Smooth muscle cell of trachea (primary cell): ENCODE measurements around the gene USP17L24. TPM values are rescaled to one million over a fixed set of nuclear protein-coding genes. Genes with fewer than 3 reads are reported as not detected.

ENCODE experiments used
- total RNA-seq: library from RNA; depleted of rRNA; stranded (reverse); fragments of >200 nt; gene quantifications from 2 replicates; pipeline ENCODE4 v1.2.1, GENCODE V29; 2014

Gene USP17L24, protein sequence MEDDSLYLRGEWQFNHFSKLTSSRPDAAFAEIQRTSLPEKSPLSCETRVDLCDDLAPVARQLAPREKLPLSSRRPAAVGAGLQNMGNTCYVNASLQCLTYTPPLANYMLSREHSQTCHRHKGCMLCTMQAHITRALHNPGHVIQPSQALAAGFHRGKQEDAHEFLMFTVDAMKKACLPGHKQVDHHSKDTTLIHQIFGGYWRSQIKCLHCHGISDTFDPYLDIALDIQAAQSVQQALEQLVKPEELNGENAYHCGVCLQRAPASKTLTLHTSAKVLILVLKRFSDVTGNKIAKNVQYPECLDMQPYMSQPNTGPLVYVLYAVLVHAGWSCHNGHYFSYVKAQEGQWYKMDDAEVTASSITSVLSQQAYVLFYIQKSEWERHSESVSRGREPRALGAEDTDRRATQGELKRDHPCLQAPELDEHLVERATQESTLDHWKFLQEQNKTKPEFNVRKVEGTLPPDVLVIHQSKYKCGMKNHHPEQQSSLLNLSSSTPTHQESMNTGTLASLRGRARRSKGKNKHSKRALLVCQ
- not detected in 2 replicates for total RNA-seq

DNA sequence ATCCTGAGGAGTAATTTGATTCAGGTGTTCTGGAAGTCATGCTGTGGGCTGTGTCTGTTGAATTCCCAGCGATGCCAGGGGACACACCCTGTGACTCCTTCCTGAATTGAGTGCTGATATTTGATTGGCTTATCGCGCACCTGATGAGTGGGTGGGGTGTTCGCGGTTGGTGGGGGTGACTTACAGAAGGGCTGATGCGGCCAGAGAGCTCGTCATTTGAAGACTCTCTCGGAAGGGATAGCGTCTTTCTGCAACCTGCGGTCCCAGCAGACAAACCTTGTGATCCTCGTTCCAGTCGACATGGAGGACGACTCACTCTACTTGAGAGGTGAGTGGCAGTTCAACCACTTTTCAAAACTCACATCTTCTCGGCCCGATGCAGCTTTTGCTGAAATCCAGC lies at the start of gene USP17L24:
USP17L24 (plus strand) TSS at position 301 of the 400 bp plus-strand sequence; CDS start at position 301, 0 bp downstream.

DNA sequence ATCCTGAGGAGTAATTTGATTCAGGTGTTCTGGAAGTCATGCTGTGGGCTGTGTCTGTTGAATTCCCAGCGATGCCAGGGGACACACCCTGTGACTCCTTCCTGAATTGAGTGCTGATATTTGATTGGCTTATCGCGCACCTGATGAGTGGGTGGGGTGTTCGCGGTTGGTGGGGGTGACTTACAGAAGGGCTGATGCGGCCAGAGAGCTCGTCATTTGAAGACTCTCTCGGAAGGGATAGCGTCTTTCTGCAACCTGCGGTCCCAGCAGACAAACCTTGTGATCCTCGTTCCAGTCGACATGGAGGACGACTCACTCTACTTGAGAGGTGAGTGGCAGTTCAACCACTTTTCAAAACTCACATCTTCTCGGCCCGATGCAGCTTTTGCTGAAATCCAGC lies 4.6 kb downstream of the USP17L24 start, which contains the start of gene USP17L25:
USP17L25 (plus strand) TSS at position 301 of the 400 bp plus-strand sequence; CDS start at position 301, 0 bp downstream.

DNA sequence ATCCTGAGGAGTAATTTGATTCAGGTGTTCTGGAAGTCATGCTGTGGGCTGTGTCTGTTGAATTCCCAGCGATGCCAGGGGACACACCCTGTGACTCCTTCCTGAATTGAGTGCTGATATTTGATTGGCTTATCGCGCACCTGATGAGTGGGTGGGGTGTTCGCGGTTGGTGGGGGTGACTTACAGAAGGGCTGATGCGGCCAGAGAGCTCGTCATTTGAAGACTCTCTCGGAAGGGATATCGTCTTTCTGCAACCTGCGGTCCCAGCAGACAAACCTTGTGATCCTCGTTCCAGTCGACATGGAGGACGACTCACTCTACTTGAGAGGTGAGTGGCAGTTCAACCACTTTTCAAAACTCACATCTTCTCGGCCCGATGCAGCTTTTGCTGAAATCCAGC lies 9.4 kb downstream of the USP17L24 start, which contains the start of gene USP17L26:
USP17L26 (plus strand) TSS at position 301 of the 400 bp plus-strand sequence; CDS start at position 301, 0 bp downstream.

DNA sequence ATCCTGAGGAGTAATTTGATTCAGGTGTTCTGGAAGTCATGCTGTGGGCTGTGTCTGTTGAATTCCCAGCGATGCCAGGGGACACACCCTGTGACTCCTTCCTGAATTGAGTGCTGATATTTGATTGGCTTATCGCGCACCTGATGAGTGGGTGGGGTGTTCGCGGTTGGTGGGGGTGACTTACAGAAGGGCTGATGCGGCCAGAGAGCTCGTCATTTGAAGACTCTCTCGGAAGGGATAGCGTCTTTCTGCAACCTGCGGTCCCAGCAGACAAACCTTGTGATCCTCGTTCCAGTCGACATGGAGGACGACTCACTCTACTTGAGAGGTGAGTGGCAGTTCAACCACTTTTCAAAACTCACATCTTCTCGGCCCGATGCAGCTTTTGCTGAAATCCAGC lies 14.1 kb downstream of the USP17L24 start, which contains the start of gene USP17L5:
USP17L5 (plus strand) TSS at position 301 of the 400 bp plus-strand sequence; CDS start at position 301, 0 bp downstream.

DNA sequence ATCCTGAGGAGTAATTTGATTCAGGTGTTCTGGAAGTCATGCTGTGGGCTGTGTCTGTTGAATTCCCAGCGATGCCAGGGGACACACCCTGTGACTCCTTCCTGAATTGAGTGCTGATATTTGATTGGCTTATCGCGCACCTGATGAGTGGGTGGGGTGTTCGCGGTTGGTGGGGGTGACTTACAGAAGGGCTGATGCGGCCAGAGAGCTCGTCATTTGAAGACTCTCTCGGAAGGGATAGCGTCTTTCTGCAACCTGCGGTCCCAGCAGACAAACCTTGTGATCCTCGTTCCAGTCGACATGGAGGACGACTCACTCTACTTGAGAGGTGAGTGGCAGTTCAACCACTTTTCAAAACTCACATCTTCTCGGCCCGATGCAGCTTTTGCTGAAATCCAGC lies 18.9 kb downstream of the USP17L24 start, which contains the start of gene USP17L27:
USP17L27 (plus strand) TSS at position 301 of the 400 bp plus-strand sequence; CDS start at position 301, 0 bp downstream.

DNA sequence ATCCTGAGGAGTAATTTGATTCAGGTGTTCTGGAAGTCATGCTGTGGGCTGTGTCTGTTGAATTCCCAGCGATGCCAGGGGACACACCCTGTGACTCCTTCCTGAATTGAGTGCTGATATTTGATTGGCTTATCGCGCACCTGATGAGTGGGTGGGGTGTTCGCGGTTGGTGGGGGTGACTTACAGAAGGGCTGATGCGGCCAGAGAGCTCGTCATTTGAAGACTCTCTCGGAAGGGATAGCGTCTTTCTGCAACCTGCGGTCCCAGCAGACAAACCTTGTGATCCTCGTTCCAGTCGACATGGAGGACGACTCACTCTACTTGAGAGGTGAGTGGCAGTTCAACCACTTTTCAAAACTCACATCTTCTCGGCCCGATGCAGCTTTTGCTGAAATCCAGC lies 23.6 kb downstream of the USP17L24 start, which contains the start of gene USP17L28:
USP17L28 (plus strand) TSS at position 301 of the 400 bp plus-strand sequence; CDS start at position 301, 0 bp downstream.

DNA sequence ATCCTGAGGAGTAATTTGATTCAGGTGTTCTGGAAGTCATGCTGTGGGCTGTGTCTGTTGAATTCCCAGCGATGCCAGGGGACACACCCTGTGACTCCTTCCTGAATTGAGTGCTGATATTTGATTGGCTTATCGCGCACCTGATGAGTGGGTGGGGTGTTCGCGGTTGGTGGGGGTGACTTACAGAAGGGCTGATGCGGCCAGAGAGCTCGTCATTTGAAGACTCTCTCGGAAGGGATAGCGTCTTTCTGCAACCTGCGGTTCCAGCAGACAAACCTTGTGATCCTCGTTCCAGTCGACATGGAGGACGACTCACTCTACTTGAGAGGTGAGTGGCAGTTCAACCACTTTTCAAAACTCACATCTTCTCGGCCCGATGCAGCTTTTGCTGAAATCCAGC lies 28.4 kb downstream of the USP17L24 start, which contains the start of gene USP17L29:
USP17L29 (plus strand) TSS at position 301 of the 400 bp plus-strand sequence; CDS start at position 301, 0 bp downstream.

DNA sequence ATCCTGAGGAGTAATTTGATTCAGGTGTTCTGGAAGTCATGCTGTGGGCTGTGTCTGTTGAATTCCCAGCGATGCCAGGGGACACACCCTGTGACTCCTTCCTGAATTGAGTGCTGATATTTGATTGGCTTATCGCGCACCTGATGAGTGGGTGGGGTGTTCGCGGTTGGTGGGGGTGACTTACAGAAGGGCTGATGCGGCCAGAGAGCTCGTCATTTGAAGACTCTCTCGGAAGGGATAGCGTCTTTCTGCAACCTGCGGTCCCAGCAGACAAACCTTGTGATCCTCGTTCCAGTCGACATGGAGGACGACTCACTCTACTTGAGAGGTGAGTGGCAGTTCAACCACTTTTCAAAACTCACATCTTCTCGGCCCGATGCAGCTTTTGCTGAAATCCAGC lies 37.9 kb downstream of the USP17L24 start, which contains the start of gene USP17L30:
USP17L30 (plus strand) TSS at position 301 of the 400 bp plus-strand sequence; CDS start at position 301, 0 bp downstream.

Other genes with a start within 250 kb of the USP17L24 start
- gene FAM90A26, start 154.8 kb upstream of the USP17L24 start, total RNA-seq = not detected in 2 replicates
- not detected in 2 replicates for gene USP17L10, start 114.5 kb upstream of the USP17L24 start, total RNA-seq
- gene USP17L11, start 109.8 kb upstream of the USP17L24 start, total RNA-seq = not detected in 2 replicates
- gene USP17L12, start 105.0 kb upstream of the USP17L24 start, total RNA-seq = not detected in 2 replicates
- gene USP17L13, start 100.3 kb upstream of the USP17L24 start, total RNA-seq = not detected in 2 replicates
- gene USP17L15, start 90.8 kb upstream of the USP17L24 start, total RNA-seq = not detected in 2 replicates
- gene USP17L17, start 81.3 kb upstream of the USP17L24 start, total RNA-seq = not detected in 2 replicates
- gene USP17L18, start 76.5 kb upstream of the USP17L24 start, total RNA-seq = not detected in 2 replicates
- not detected in 2 replicates for gene USP17L19, start 71.8 kb upstream of the USP17L24 start, total RNA-seq
- not detected in 2 replicates for gene USP17L20, start 67.0 kb upstream of the USP17L24 start, total RNA-seq
- gene USP17L21, start 62.3 kb upstream of the USP17L24 start, total RNA-seq = not detected in 2 replicates
- not detected in 2 replicates for gene USP17L22, start 57.5 kb upstream of the USP17L24 start, total RNA-seq
- not detected in 2 replicates for gene USP17L25, start 4.7 kb downstream of the USP17L24 start, total RNA-seq
- not detected in 2 replicates for gene USP17L26, start 9.5 kb downstream of the USP17L24 start, total RNA-seq
- gene USP17L5, start 14.2 kb downstream of the USP17L24 start, total RNA-seq = not detected in 2 replicates
- gene USP17L27, start 19.0 kb downstream of the USP17L24 start, total RNA-seq = not detected in 2 replicates
- gene USP17L28, start 23.7 kb downstream of the USP17L24 start, total RNA-seq = not detected in 2 replicates
- gene USP17L29, start 28.5 kb downstream of the USP17L24 start, total RNA-seq = not detected in 2 replicates
- not detected in 2 replicates for gene USP17L30, start 38.0 kb downstream of the USP17L24 start, total RNA-seq
- not detected in 2 replicates for gene DEFB131A, start 119.2 kb downstream of the USP17L24 start, total RNA-seq